Dendritic cell treated with granulocyte-macrophage colony-stimulating factor and Interleukin-4, amounts not matched to agents 40 ng/mL and 50 ng/mL, for 4 days (primary cell): Measurements from ENCODE around the gene BARHL2.
A peak's percentile ranks its signal among the peaks of the same experiment; 100 is the strongest.

Experiments
- H3K27ac Mint-ChIP-seq: one replicate; pipeline ENCODE4 v1.8.0; 2022; ENCODE audit warnings: mild to moderate bottlenecking, mixed read lengths
- H3K27me3 Mint-ChIP-seq: one replicate; pipeline ENCODE4 v1.8.0; 2022; ENCODE audit warnings: mild to moderate bottlenecking, mixed read lengths
- H3K36me3 Mint-ChIP-seq: one replicate; pipeline ENCODE4 v1.8.0; 2022; ENCODE audit warnings: low read depth, mixed read lengths
- H3K4me1 Mint-ChIP-seq: one replicate; pipeline ENCODE4 v1.8.0; 2022; ENCODE audit warnings: low read depth, mixed read lengths
- H3K4me3 Mint-ChIP-seq: one replicate; pipeline ENCODE4 v1.8.0; 2022; ENCODE audit warnings: mild to moderate bottlenecking, moderate library complexity, mixed read lengths
- H3K9me3 Mint-ChIP-seq: one replicate; pipeline ENCODE4 v1.8.0; 2022; ENCODE audit warnings: mixed read lengths
- intact Hi-C: fragments of 100-400 bp; cut with micrococcal nuclease; formaldehyde crosslinking; loops from one replicate; pipeline ENCODE4 v1.15.0; 2022

The BARHL2 gene

DNA sequence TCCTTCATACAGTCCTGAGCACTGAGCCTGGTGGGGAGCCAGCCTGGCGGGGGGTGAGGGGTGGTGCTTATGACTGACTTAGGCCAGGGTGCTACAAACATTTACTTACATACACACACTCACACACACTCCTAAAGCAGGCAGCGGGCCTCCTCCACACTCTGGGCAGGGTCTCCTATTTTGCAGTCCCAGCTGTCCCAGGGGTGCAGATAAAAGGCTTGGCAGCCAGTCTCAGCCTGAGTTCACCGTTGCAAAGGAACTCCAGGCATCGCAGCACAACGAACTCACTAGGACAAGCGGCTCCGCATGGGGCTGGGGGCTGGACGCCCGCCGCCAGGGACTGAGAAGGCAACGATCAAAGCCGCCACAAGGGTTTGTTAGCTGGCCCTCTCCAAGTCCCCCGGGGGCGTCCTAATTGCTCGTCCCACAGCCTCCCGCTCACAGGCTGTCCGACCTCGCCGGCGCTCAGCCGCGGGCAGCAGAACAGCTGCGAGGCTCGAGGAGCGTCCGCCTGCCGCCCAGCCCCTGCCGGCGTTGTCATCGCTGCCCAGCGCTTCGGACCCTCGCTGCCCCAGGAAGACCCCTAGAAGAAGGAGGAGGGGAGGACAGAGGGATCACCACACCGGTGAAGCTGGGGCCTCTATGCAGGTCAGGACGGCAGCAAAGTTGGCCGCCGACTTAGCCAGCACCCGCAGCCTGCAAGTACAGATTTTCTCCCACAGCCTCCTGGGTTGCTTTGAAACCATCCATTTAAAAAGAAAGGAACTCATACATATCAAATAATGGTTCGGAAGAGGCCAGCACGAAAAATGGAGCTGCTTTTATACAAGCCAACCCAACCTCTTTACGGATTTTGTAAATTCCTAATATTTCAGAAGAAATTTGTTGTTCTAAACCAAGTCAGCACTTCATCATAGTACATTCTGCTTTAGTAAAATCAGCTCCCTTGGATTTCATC, 6.2 kb downstream of the BARHL2 start:
- intact Hi-C loops: no loop called here
- Mint-ChIP-seq H3K4me3 (no peak overlapping the region), H3K4me1 (peaks cover 18% of the 10 kb centered on the region), H3K36me3 (no peaks in the 10 kb centered on the region), H3K9me3 (no peaks in the 10 kb centered on the region), H3K27me3 (peaks cover 93% of the 10 kb centered on the region), H3K27ac (no peak overlapping the region)

DNA sequence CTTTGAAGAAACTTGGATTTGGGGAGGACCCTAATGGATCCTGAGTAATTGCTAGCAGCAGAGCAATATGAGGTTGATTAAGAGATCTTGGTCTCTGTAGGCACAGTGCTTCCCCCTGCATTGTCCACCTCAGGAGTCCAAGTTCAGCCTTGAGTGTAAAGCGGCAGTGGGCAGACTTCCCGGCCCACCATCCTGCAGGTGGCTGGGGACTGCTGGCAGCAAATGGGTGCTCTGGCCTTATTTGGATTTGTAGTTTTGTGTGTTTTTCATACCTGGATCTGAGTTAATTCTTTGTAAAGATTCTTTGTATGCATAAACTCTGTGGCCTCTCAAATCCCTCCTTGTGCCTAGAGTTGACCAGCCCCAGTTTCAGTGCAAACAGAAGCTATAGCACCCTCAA, 7.6 kb downstream of the BARHL2 start:
- no peak overlapping the region for H3K27ac Mint-ChIP-seq
- peaks cover 19% of the 10 kb centered on the region for H3K4me1 Mint-ChIP-seq
- H3K27me3 Mint-ChIP-seq: peaks cover 97% of the 10 kb centered on the region
- H3K36me3 Mint-ChIP-seq: no peaks in the 10 kb centered on the region
- no peaks in the 10 kb centered on the region for H3K9me3 Mint-ChIP-seq
- H3K4me3 Mint-ChIP-seq: no peak overlapping the region
- intact Hi-C loops: no loop called here

DNA sequence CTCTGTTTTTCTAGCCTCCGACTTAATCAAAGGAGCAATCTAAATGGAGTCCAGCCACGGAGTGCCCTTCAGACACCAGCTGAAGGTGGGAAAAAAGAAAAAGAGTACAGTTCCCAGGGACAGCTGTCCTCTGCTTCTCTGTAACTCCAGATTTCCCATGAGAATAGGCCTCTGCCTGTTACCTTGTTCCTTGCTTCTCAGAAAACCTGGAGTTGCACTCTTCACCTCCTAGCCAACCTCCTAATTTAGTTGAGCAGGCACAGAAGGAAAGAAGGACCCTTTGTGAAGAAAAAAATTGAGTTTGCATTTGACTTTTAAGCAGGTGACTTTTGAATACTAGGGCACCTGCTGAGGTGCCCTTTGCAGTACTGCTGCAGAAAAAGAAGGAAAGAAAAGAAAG, 8.3 kb downstream of the BARHL2 start:
- Mint-ChIP-seq H3K36me3 (no peaks in the 10 kb centered on the region), H3K9me3 (no peaks in the 10 kb centered on the region), H3K27me3 (peaks cover 96% of the 10 kb centered on the region), H3K4me3 (no peak overlapping the region), H3K4me1 (peaks cover 19% of the 10 kb centered on the region), H3K27ac (no peak overlapping the region)
- intact Hi-C loops: no loop called here

DNA sequence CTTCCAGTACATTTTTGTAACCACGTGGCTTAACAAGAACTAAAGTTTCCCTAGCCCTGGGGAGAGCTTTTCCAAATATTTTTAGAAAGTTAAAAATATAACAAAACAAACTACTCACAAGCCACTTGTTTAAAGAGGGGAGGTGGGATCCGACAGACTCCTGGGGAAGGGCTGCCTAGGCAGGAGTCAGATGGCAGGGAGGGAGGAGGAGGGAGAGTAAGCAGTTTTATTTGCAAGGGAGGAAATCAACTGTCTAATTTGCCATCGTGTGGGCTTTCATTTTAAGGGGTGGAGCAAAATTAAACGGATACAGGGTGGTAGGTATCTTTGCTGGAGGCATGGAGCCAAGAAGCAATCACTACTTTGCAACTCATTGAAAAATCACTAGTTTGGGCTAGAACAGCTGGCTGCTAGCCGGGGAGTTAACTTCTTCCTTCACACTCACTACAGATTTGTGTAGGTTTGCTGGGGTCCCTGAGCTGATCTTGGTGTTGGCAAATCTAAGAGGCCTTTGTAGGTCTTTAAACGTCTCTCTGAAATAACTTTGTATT, 8.8 kb downstream of the BARHL2 start:
- intact Hi-C loops: no loop called here
- peaks cover 94% of the 10 kb centered on the region for H3K27me3 Mint-ChIP-seq

DNA sequence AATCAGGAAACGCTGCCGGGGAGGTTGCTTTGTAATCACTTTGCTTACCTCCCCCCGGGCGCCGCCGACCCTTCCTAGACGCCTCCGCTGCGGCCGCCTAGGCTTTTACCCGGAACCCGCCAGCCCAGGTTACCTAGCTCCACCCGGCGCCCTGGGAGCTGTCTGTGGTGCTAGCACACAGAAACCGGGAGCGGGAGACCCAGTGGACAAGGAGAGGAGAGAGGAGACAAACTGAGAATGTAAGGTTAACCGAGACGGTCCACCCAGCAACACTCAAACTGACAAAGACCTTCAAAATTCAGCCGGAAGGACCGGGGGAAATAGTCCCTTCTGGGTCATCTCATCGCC, 9.8 kb downstream of the BARHL2 start:
- Mint-ChIP-seq H3K27me3 (peaks cover 87% of the 10 kb centered on the region), H3K27ac (no peak overlapping the region), H3K4me3 (peak overlapping the region; percentile 66), H3K36me3 (no peaks in the 10 kb centered on the region), H3K4me1 (peaks cover 19% of the 10 kb centered on the region), H3K9me3 (no peaks in the 10 kb centered on the region)
- intact Hi-C loops: no loop called here

More for the DNA sequence above, 8.8 kb downstream of the BARHL2 start:
- Mint-ChIP-seq H3K4me1 (peaks cover 19% of the 10 kb centered on the region), H3K36me3 (no peaks in the 10 kb centered on the region), H3K27ac (no peak overlapping the region), H3K4me3 (no peak overlapping the region), H3K9me3 (no peaks in the 10 kb centered on the region)

DNA sequence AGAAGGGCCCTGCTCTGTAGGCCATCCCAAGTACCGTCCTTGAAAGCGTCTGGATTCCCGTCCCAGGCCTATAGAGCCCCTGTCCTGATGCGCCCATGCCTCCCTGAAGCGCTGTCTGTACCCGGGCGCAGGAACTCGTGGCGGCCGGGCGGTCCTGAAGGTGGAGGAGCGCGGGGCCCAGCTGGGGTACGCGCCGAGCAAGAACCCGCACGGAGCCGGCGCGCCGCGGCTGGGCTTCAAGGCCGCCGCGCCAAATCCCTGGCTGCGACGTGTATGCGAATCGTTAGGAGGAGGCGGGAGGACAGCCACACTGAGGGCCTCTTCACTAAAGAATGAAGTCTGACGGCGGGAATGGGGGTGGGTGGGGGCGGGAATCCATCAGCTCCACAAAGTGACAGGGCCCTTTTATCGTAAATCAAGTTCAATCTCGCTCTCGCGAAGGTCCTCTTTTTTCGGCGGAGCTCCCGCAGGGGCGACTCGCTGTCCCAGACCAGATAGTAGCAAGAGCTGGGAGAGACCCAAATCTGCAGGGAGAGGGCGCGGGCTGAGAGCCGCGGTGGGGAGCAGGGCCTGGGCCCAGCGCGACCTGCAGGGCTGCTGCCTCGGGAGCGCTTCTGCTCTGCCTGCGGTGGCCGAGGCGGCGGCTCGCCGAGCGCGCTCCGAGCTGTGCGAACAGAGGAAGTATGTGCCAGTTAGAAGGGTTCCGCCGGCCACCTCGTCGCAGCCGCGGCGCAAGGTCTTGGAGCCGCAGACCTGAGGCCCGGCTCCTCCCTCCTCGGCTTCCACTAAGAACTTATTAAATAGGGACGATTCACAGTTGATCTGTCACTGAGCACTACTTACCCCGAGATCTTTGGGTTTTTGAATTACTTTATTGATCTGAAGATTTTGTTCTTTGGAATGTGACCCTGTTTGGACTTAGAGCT, 10.4 kb downstream of the BARHL2 start:
- no peaks in the 10 kb centered on the region for H3K9me3 Mint-ChIP-seq
- peaks cover 85% of the 10 kb centered on the region for H3K27me3 Mint-ChIP-seq
- intact Hi-C loops: no loop called here
- H3K4me1 Mint-ChIP-seq: peaks cover 19% of the 10 kb centered on the region
- H3K36me3 Mint-ChIP-seq: no peaks in the 10 kb centered on the region
- no peak overlapping the region for H3K27ac Mint-ChIP-seq
- peak overlapping the region; percentile 66 for H3K4me3 Mint-ChIP-seq

DNA sequence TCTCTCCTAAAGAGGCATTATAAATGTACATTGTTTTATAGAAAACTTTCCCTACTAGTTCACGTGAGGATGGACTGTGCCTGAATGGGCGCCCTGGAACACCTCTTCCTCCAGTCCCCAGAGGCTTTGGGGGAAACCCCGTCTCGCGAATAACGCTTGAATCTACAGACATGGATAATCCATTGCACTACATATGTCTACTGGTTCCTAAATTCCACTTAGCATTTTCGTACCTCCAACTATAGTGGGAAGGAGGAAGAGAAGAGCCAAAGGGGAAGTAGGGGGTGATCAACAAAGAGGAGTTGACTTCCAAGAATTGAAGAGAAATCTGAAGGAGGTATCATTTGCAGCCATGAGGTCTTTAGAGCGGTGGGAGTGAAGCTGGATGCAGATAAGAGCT, 11.1 kb downstream of the BARHL2 start:
- Mint-ChIP-seq H3K4me3 (no peak overlapping the region), H3K27ac (no peak overlapping the region), H3K27me3 (peaks cover 85% of the 10 kb centered on the region), H3K9me3 (no peaks in the 10 kb centered on the region), H3K36me3 (no peaks in the 10 kb centered on the region), H3K4me1 (peaks cover 19% of the 10 kb centered on the region)
- intact Hi-C loops: no loop called here

DNA sequence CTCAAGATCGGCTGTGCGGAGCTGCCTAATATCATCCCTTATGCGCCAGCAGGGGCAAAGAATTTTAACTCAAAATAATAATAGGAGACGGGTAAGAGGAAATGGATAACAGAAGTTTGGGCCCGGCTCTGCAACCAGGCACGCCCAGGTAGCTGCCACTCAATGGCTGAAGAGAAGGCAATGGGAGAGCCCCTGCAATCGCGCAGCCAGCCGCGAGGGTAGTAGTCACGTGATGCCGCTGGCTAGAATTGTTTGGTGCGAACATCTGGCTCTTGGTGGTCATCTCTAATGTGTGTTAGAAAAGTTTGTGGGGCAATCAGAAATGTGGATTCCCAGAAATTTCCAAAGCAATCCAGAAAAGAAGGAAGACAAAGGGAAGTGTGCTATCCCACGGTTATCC, 12.3 kb downstream of the BARHL2 start:
- Mint-ChIP-seq H3K4me3 (no peak overlapping the region), H3K27me3 (peaks cover 74% of the 10 kb centered on the region), H3K27ac (no peak overlapping the region), H3K4me1 (peaks cover 19% of the 10 kb centered on the region), H3K9me3 (no peaks in the 10 kb centered on the region), H3K36me3 (no peaks in the 10 kb centered on the region)
- intact Hi-C loops: no loop called here

DNA sequence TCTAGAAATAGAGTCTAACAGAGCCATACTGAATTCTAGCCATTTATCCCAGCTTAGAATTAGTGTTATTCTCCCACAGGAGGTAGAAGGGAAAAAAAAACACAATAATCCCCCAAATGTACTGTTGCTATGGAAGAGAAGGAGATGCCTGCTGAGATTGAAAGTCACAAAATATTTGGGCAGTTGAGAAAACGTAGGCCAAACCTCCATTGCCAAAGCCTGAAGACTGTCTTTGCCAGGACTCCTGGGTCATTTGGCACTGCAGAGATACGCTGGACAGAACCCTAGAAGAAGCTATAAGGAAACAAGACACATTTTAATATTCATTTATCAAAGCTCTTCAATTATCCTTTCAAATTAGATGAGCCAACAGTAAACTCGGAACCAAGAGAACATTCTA, 22.3 kb downstream of the BARHL2 start:
- Mint-ChIP-seq H3K9me3 (no peaks in the 10 kb centered on the region), H3K36me3 (no peaks in the 10 kb centered on the region), H3K4me1 (no peaks in the 10 kb centered on the region), H3K27ac (no peak overlapping the region), H3K4me3 (no peak overlapping the region), H3K27me3 (peaks cover 16% of the 10 kb centered on the region)
- intact Hi-C loops: no loop called here

DNA sequence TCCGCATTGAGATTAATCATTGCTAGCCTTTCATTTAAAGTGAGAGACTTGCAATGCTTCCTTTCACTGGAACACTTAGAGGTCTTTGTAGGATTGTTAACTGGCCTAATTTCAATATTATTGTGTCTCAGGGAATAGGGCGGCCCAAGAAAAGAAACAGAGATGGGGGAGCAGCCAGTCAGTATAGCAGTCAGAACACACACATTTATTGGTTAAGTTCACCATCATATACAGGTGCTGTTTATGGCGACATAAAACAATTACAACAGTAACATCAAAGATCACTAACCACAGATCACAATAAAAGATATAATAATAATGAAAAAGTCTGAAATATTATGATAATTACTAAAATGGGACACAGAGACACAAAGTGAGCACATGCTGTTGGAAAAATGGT, 29.4 kb downstream of the BARHL2 start:
- no peak overlapping the region for H3K27ac Mint-ChIP-seq
- no peak overlapping the region for H3K4me3 Mint-ChIP-seq
- H3K4me1 Mint-ChIP-seq: no peaks in the 10 kb centered on the region
- H3K27me3 Mint-ChIP-seq: peaks cover 10% of the 10 kb centered on the region
- no peaks in the 10 kb centered on the region for H3K9me3 Mint-ChIP-seq
- H3K36me3 Mint-ChIP-seq: no peaks in the 10 kb centered on the region
- intact Hi-C loops: no loop called here

DNA sequence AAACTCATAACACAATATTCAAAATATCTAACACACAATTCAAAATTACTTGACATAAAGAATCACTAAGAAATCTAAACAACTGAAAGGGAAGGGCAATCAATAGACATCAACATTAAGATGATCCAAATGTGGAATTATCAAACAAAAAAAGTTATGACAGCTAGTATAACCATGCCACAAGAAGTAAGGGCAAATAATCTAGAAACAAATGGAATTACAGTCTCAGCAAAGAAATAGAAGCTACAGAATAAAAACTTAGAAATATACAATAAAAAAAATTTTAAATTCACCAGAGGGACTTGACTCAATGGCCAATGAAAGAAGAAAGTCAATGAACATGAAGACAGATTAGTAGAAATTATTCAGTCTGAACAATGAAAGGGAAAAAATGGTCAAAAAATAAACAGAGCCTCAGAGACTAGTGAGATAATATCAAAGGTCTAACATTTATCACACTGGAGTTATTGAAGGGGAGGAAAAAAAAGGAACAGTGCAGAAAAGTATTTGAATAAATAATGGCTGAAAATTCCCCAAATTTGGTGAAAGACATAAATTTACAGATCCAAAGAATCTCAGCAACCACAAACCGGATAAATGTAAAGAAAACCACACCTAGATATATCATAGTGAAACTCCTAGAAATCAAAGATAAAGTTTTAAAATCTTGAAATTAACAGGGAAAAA, 41.8 kb downstream of the BARHL2 start:
- Mint-ChIP-seq H3K27me3 (peaks cover 1% of the 10 kb centered on the region), H3K4me3 (no peak overlapping the region), H3K36me3 (no peaks in the 10 kb centered on the region), H3K4me1 (no peaks in the 10 kb centered on the region), H3K27ac (no peak overlapping the region), H3K9me3 (peaks cover 29% of the 10 kb centered on the region)
- intact Hi-C loops: no loop called here

DNA sequence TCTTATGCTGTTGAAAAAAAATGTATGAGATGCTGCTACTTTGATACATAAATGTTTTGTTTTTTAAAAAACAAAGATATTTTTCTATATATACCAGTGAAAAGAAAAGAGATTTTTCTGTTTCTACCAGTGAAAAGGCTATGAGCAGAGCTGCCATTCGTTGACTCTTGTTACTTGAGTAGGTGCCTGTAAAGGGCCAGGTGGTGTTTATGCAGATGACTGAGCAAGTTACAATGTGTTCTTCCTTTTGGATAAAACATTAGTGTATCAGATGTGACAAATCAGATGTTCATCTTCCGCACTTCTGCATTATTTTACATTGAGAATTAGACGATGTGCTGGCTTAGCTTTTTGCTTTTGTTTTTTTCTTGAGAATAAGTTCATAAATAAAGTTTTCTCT, 45.4 kb downstream of the BARHL2 start:
- no peaks in the 10 kb centered on the region for H3K27me3 Mint-ChIP-seq
- H3K36me3 Mint-ChIP-seq: no peaks in the 10 kb centered on the region

DNA sequence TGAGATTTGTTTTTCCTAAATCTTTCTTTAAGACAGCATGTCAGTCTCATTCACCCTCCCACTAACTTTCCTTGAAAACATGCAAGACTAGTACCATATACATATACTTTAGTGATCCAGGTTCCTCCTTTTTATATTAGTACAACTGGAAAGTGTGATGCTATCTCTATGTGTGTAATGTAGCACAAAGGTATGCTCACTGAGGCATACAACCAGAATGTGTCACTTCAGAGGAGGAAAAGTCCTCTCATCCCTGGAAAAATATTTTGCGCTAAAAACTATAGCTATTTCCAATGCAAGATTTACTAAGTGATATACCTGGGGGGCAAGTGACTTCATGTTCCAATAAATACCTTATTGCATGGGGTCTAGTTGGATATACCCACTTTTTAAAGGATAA, 45.9 kb downstream of the BARHL2 start:
- H3K9me3 Mint-ChIP-seq: peaks cover 27% of the 10 kb centered on the region
- intact Hi-C loops: no loop called here
- H3K27ac Mint-ChIP-seq: no peak overlapping the region
- no peaks in the 10 kb centered on the region for H3K36me3 Mint-ChIP-seq
- H3K4me3 Mint-ChIP-seq: no peak overlapping the region
- H3K27me3 Mint-ChIP-seq: no peaks in the 10 kb centered on the region
- no peaks in the 10 kb centered on the region for H3K4me1 Mint-ChIP-seq

More for the DNA sequence above, 45.4 kb downstream of the BARHL2 start:
- Mint-ChIP-seq H3K9me3 (peaks cover 29% of the 10 kb centered on the region), H3K4me1 (no peaks in the 10 kb centered on the region), H3K4me3 (no peak overlapping the region), H3K27ac (no peak overlapping the region)
- intact Hi-C loops: no loop called here
